Panc1 (cell line): Measurements from ENCODE around the gene RASSF9. TPM values are rescaled to one million over a fixed set of nuclear protein-coding genes. Genes with fewer than 3 reads are reported as not detected.

ENCODE experiments used
- ATAC-seq: fragments of 200-7000 bp; cut with Tn5 transposase; 2 replicates; pipeline ENCODE4 v1.9.1; 2020; ENCODE audit warnings: mild to moderate bottlenecking, moderate library complexity
- BruUV-seq: library from RNA; stranded (reverse); fragments of 400-500 nt; replicated peaks from 2 replicates; lab custom pipeline; 2021; lab: Mats Ljungman, UMichigan
- CTCF ChIA-PET: fragments of 300-600 bp; sonication (Branson Sonifier 250); formaldehyde crosslinking; loops from one replicate; lab custom pipeline; 2022; ENCODE audit warnings: antibody characterized with exemption; lab: Charles Lee
- POLR2A ChIA-PET: fragments of 300-600 bp; sonication (Branson Sonifier 250); formaldehyde crosslinking; loops from one replicate; lab custom pipeline; 2022; ENCODE audit warnings: antibody characterized with exemption; lab: Charles Lee
- DNase-seq: peaks from one replicate; pipeline ENCODE4 v3.0.0-alpha.2; 2010; ENCODE audit warnings: low read depth, low spot score
- H3K27ac ChIP-seq: 2 replicates; pipeline ENCODE4 v1.5.1; 2011; ENCODE audit warnings: mild to moderate bottlenecking, low read length, inconsistent platforms
- H3K27me3 ChIP-seq: fragments of 200-500 bp; sonication (Bioruptor generic); 2 replicates; pipeline ENCODE4 v1.6.0; 2014; ENCODE audit warnings: low read length, inconsistent platforms; ENCODE audit not compliant: control insufficient read depth, insufficient read depth
- H3K36me3 ChIP-seq: fragments of 200-500 bp; sonication (Bioruptor generic); 2 replicates; pipeline ENCODE4 v1.5.1; 2014; ENCODE audit warnings: inconsistent platforms, mild to moderate bottlenecking, low read length, moderate library complexity; ENCODE audit not compliant: control insufficient read depth, insufficient read depth
- H3K4me1 ChIP-seq: 2 replicates; pipeline ENCODE4 v1.5.1; 2011; ENCODE audit warnings: inconsistent platforms, mild to moderate bottlenecking, low read length, moderate library complexity; ENCODE audit not compliant: control insufficient read depth, insufficient read depth
- H3K4me3 ChIP-seq, 2 experiments: 2 replicates each; pipeline ENCODE4 v1.5.1; 2011 to 2012; ENCODE audit warnings: low read depth in 2 of 2, low read length in 2 of 2, mild to moderate bottlenecking in 2 of 2, inconsistent platforms in 1 of 2, moderate library complexity in 1 of 2
- H3K9me3 ChIP-seq: fragments of 200-500 bp; sonication (Bioruptor generic); 2 replicates; pipeline ENCODE4 v1.5.1; 2014; ENCODE audit warnings: low read depth, mild to moderate bottlenecking, inconsistent platforms, low read length, moderate library complexity; ENCODE audit not compliant: control insufficient read depth, insufficient read depth
- CTCF ChIP-seq: fragments of 450-650 bp; IDR thresholded peaks from 2 replicates; pipeline ENCODE4 v1.5.1; 2017; ENCODE audit warnings: mild to moderate bottlenecking
- POLR2AphosphoS5 ChIP-seq: IDR thresholded peaks from 2 replicates; pipeline ENCODE4 v1.6.1; 2012; ENCODE audit warnings: mild to moderate bottlenecking, low read depth, low read length, moderate library complexity
- REST ChIP-seq, 2 experiments: IDR thresholded peaks; 2 replicates each; pipeline ENCODE4 v1.6.1; 2011 to 2012; ENCODE audit warnings: low read depth in 2 of 2, control low read depth in 1 of 2, low read length in 1 of 2, mild to moderate bottlenecking in 1 of 2, moderate library complexity in 1 of 2; ENCODE audit not compliant: insufficient read depth in 1 of 2
- SIN3A ChIP-seq: IDR thresholded peaks from 2 replicates; pipeline ENCODE4 v1.6.1; 2012; ENCODE audit warnings: low read depth, mild to moderate bottlenecking, low read length, moderate library complexity, borderline replicate concordance; ENCODE audit not compliant: insufficient read depth
- TCF7L2 ChIP-seq: IDR thresholded peaks from 2 replicates; pipeline ENCODE4 v1.6.1; 2011; ENCODE audit warnings: mild to moderate bottlenecking, low read depth, low read length, inconsistent platforms
- in situ Hi-C: cut with HindIII; loops from 2 replicates; pipeline ENCODE4 v1.10.0; 2016; ENCODE audit warnings: low sequenced_read_pairs, low pct_unique_long_range_greater_than_20kb
- intact Hi-C: fragments of 100-400 bp; cut with micrococcal nuclease; formaldehyde crosslinking; loops from one replicate; pipeline ENCODE4 v1.10.0; 2022; ENCODE audit not compliant: unreplicated experiment
- total RNA-seq: library from RNA; stranded (reverse); gene quantifications from one replicate; pipeline ENCODE4 v1.2.1, GENCODE V29; 2021; ENCODE audit not compliant: unreplicated experiment

RASSF9 gene
- total RNA-seq, 1 experiment from 2014 or later, result 0.33 TPM

GRCh38 chr12:85823436-85824180, 12.6 kb downstream of the RASSF9 start:
- Histone ChIP-seq H3K4me3 (no peak overlapping the region), H3K27me3 (no peaks in the 10 kb centered on the region), H3K27ac (no peak overlapping the region), H3K9me3 (no peaks in the 10 kb centered on the region), H3K36me3 (no peaks in the 10 kb centered on the region), H3K4me1 (no peaks in the 10 kb centered on the region)
- intact Hi-C loops (no loop called here), in situ Hi-C loops (no loop called here)
- POLR2A ChIA-PET, result no interaction called here
- CTCF ChIA-PET, result no interaction called here
- ATAC-seq (no peak), DNase-seq (no peak)
- TF ChIP-seq TCF7L2 (no peak), POLR2AphosphoS5 (no peak)
- BruUV-seq, result no TSS peak

GRCh38 chr12:85821759-85822158, 14.4 kb downstream of the RASSF9 start:
- CTCF ChIA-PET, result no interaction called here
- no peaks in the 10 kb centered on the region for H3K36me3 ChIP-seq
- DNase-seq (no peak), ATAC-seq (no peak)
- in situ Hi-C loops (no loop called here), intact Hi-C loops (no loop called here)
- no peak for TF ChIP-seq TCF7L2
- TF ChIP-seq SIN3A, result no peak
- no peak for TF ChIP-seq POLR2AphosphoS5
- no peak for TF ChIP-seq REST (IDR thresholded peaks at IDR 0.05; ENCODE audit: insufficient read depth in 1 of 2, low read depth in 2 of 2, low read length in 1 of 2)
- no peak for TF ChIP-seq CTCF
- H3K4me3 ChIP-seq, result no peak overlapping the region
- no peaks in the 10 kb centered on the region for H3K9me3 ChIP-seq
- no TSS peak for BruUV-seq
- no peak overlapping the region for H3K27ac ChIP-seq
- no peaks in the 10 kb centered on the region for H3K4me1 ChIP-seq
- POLR2A ChIA-PET, result no interaction called here
- H3K27me3 ChIP-seq, result no peaks in the 10 kb centered on the region

GRCh38 chr12:85821206-85821605, 15.0 kb downstream of the RASSF9 start:
- ChIA-PET POLR2A (no interaction called here), CTCF (no interaction called here)
- Histone ChIP-seq H3K4me3 (no peak overlapping the region), H3K9me3 (no peaks in the 10 kb centered on the region), H3K27ac (no peak overlapping the region), H3K36me3 (no peaks in the 10 kb centered on the region), H3K4me1 (no peaks in the 10 kb centered on the region), H3K27me3 (no peaks in the 10 kb centered on the region)
- ATAC-seq (no peak), DNase-seq (no peak)
- no TSS peak for BruUV-seq
- in situ Hi-C loops (no loop called here), intact Hi-C loops (no loop called here)
- TF ChIP-seq CTCF, result no peak
- TF ChIP-seq POLR2AphosphoS5, result no peak
- TF ChIP-seq REST (IDR thresholded peaks at IDR 0.05; ENCODE audit: insufficient read depth in 1 of 2, low read depth in 2 of 2, low read length in 1 of 2), result no peak
